Measurements from ENCODE around the gene LALBA. TPM values are rescaled to one million over a fixed set of nuclear protein-coding genes. Genes with fewer than 3 reads are reported as not detected.
"Not testable (repeated sequence)": the region's sequence is repeated elsewhere in the genome, so short reads cannot be mapped to it uniquely, and the experiment has no call there.

LALBA gene
- total RNA-seq, 2 donors from 2014 or later = not detected

DNA sequence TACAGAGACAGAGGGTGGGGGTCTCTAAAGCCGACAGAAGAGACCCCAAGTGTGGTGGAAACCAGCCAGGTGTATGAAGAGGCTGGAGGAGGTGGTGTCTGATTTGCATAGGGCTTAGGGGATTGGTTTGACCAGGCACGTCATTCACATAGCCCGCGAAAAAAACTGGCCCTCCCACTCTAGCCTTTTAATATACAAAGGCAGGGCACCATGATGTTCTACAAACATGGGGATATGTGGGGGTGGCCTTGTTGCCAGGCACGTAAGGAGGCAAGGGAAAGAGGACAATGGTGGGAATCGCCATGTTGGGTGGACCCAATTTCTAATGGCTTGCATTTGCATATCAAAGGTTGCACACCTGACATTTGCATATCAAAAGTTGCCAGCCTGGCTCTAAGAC is 13.2 kb downstream of the LALBA start:
- Mint-ChIP-seq H3K4me3 (no peak overlapping the region), H3K9me3 (no peaks in the 10 kb centered on the region), H3K4me1 (ENCODE audit: low read depth in 2 of 2) (no peaks in the 10 kb centered on the region), H3K36me3 (no peaks in the 10 kb centered on the region), H3K27ac (no peak overlapping the region), H3K27me3 (peaks cover 24 to 35% of the 10 kb centered on the region in 2 donors)
- no peak for DNase-seq (ENCODE audit: low spot score)
- ATAC-seq = no peak

- H3K27me3 Mint-ChIP-seq = peaks cover 31 to 42% of the 10 kb centered on the region in 2 donors
- not testable (repeated sequence) for H3K36me3 Mint-ChIP-seq; DNase-seq (ENCODE audit: low spot score); H3K27ac Mint-ChIP-seq; H3K4me1 Mint-ChIP-seq (ENCODE audit: low read depth in 2 of 2); ATAC-seq; H3K4me3 Mint-ChIP-seq; H3K9me3 Mint-ChIP-seq
Observed at GRCh38 chr12:48553666-48554343, 16.0 kb downstream of the LALBA start.

DNA sequence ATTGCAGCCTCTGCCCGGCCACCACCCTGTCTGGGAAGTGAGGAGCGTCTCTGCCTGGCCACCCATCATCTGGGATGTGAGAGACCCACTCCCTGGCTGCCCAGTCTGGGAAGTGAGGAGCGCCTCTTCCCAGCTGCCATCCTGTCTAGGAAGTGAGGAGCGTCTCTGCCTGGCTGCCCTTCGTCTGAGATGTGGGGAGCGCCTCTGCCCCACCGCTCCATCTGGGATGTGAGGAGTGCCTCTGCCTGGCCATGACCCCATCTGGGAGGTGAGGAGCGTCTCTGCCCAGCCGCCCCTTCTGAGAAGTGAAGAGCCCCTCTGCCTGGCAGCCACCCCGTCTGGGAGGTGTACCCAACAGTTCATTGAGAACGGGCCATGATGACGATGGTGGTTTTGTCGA is 18.2 kb downstream of the LALBA start:
- DNase-seq (ENCODE audit: low spot score); H3K9me3 Mint-ChIP-seq; H3K4me3 Mint-ChIP-seq; H3K36me3 Mint-ChIP-seq; H3K27ac Mint-ChIP-seq; H3K4me1 Mint-ChIP-seq (ENCODE audit: low read depth in 2 of 2); ATAC-seq: not testable (repeated sequence)
- H3K27me3 Mint-ChIP-seq = peaks cover 31 to 38% of the 10 kb centered on the region in 2 donors

DNA sequence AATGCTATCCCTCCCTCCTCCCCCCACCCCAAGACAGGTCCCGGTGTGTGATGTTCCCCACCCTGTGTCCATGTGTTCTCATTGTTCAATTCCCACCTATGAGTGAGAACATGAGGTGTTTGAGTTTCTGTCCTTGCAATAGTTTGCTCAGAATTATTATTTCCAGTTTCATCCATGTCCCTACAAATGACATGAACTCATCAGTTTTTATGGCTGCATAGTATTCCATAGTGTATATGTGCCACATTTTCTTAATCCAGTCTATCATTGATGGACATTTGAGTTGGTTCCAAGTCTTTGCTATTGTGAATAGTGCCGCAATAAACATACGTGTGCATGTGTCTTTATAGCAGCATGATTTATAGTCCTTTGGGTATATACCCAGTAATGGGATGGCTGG is 22.8 kb downstream of the LALBA start:
- H3K4me3 Mint-ChIP-seq; H3K9me3 Mint-ChIP-seq; H3K4me1 Mint-ChIP-seq (ENCODE audit: low read depth in 2 of 2); H3K36me3 Mint-ChIP-seq; DNase-seq (ENCODE audit: low spot score); H3K27ac Mint-ChIP-seq; ATAC-seq: not testable (repeated sequence)
- peaks cover 27 to 46% of the 10 kb centered on the region in 2 donors for H3K27me3 Mint-ChIP-seq

DNA sequence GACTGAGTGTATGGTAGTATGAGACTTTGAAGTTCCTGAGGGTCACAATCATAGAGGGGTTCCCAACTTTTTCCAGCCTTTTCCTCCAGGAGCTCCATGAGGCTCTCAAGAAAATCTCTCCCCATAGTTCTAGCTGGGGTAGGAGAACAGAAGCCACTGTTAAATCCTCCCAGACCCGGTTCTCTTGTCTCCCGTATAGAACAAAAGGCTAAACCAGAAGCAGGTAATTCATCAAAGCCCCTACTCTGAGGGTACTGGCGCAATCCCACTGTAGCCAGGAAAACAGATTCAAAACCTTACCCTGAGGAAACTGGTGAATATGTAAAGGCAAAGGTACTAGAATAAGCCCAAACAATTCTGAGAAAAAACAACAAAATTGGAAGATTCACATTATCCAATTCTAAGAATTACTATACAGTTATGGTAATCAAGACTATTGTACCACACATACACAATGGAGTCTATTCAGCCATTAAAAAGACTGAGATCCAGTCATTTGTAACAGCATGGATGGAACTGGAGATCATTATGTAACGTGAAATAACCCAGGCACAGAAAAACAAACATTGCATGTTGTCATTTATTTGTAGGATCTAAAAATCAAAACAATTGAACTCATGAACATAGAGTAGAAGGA is 23.9 kb downstream of the LALBA start:
- Mint-ChIP-seq H3K27me3 (peaks cover 25 to 44% of the 10 kb centered on the region in 2 donors), H3K9me3 (peaks cover 7% of the 10 kb centered on the region), H3K36me3 (peaks cover 4% of the 10 kb centered on the region), H3K4me3 (no peak overlapping the region), H3K4me1 (ENCODE audit: low read depth in 2 of 2) (peaks cover 0 to 6% of the 10 kb centered on the region in 2 donors), H3K27ac (no peak overlapping the region)
- DNase-seq (ENCODE audit: low spot score) (no peak), ATAC-seq (no peak)

GRCh38 chr12:48542300-48542928 is 27.4 kb downstream of the LALBA start:
- Mint-ChIP-seq H3K4me1 (ENCODE audit: low read depth in 2 of 2) (peaks cover 5 to 20% of the 10 kb centered on the region in 2 donors), H3K36me3 (no peaks in the 10 kb centered on the region), H3K27ac (no peak overlapping the region), H3K9me3 (no peaks in the 10 kb centered on the region), H3K4me3 (no peak overlapping the region), H3K27me3 (peaks cover 11 to 22% of the 10 kb centered on the region in 2 donors)
- no peak for DNase-seq (ENCODE audit: low spot score)
- ATAC-seq = no peak

DNA sequence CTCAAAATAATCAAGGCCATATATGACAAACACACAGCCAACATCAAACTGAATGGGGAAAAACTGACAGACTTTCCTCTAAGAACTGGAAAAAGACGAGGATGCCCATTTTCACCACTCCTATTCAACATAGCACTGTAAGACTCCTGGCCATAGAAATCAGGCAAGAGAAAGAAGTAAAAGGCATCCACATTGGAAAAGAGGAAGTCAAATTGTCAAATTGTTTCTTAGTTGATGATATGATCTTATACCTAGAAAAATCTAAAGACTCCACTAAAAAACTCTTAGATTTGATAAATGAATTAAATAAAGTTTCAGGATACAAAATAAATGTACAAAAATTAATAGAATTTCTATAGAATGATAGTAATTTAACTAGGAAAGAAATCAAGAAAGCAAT is 33.2 kb downstream of the LALBA start:
- Mint-ChIP-seq H3K27me3 (peaks cover 2 to 12% of the 10 kb centered on the region in 2 donors), H3K4me3 (no peak overlapping the region), H3K36me3 (no peaks in the 10 kb centered on the region), H3K4me1 (ENCODE audit: low read depth in 2 of 2) (peaks cover 5 to 14% of the 10 kb centered on the region in 2 donors), H3K27ac (no peak overlapping the region), H3K9me3 (no peaks in the 10 kb centered on the region)
- ATAC-seq (no peak), DNase-seq (ENCODE audit: low spot score) (no peak)

DNA sequence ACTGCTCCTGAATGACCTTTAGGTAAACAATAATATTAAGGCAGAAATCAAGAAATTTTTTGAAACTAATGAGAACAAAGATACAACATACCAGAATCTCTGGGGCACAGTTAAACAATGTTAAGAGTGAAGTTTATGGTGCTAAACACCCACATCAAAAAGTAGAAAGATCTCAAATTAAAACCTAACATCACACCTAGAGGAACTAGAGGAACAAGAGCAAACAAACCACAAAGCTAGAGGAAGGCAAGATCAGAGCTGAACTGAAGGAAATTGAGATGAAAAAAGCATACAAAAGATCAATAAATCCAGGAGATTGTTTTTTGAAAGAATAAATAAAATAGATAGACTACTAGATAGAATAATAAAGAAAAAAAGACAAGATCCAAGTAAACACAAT is 37.2 kb downstream of the LALBA start:
- no peak overlapping the region for H3K4me3 Mint-ChIP-seq
- H3K27ac Mint-ChIP-seq = no peak overlapping the region
- H3K36me3 Mint-ChIP-seq = no peaks in the 10 kb centered on the region
- ATAC-seq (no peak), DNase-seq (ENCODE audit: low spot score) (no peak)
- H3K9me3 Mint-ChIP-seq = no peaks in the 10 kb centered on the region
- H3K27me3 Mint-ChIP-seq = peaks cover 2 to 12% of the 10 kb centered on the region in 2 donors
- no peaks in the 10 kb centered on the region for H3K4me1 Mint-ChIP-seq (ENCODE audit: low read depth in 2 of 2)

GRCh38 chr12:48527891-48528670 is 41.8 kb downstream of the LALBA start:
- no peak for ATAC-seq

GRCh38 chr12:48525332-48525731 is 44.5 kb downstream of the LALBA start, which contains the start of gene OR8S1:
Gene OR8S1 (plus strand): TSS chr12:48525632. CDS start chr12:48525632, 0 bp downstream.
- peaks cover 7 to 19% of the 10 kb centered on the region in 2 donors for H3K27me3 Mint-ChIP-seq
- H3K27ac Mint-ChIP-seq = no peak within 1 kb of the TSS
- no peaks in the 10 kb centered on the region for H3K9me3 Mint-ChIP-seq
- H3K36me3 Mint-ChIP-seq = no peaks in the 10 kb centered on the region
- H3K4me1 Mint-ChIP-seq (ENCODE audit: low read depth in 2 of 2) = no peaks in the 10 kb centered on the region
- DNase-seq (ENCODE audit: low spot score) (no peak), ATAC-seq (no peak)
- no peak within 1 kb of the TSS for H3K4me3 Mint-ChIP-seq

More at GRCh38 chr12:48527891-48528670, 41.8 kb downstream of the LALBA start:
- H3K27ac Mint-ChIP-seq = no peak overlapping the region
- no peaks in the 10 kb centered on the region for H3K4me1 Mint-ChIP-seq (ENCODE audit: low read depth in 2 of 2)
- no peak for DNase-seq (ENCODE audit: low spot score)
- H3K4me3 Mint-ChIP-seq = no peak overlapping the region
- peaks cover 7 to 31% of the 10 kb centered on the region in 2 donors for H3K27me3 Mint-ChIP-seq
- H3K36me3 Mint-ChIP-seq = no peaks in the 10 kb centered on the region
- no peaks in the 10 kb centered on the region for H3K9me3 Mint-ChIP-seq

DNA sequence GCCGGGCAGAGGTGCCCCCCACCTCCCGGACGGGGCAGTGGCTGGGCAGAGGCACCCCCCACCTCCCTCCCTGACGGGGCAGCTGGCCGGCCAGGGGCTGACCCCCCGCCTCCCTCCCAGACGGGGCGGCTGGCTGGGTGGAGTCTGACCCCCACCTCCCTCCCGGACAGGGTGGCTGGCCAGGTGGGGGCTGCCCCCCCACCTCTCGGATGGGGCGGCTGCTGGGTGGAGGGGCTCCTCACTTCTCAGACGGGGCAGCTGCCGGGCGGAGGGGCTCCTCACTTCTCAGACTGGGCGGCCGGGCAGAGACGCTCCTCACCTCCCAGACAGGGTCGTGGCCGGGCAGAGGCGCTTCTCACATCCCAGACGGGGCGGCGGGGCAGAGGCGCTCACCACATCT is 49.5 kb downstream of the LALBA start:
- not testable (repeated sequence) for ATAC-seq; H3K4me3 Mint-ChIP-seq; H3K27me3 Mint-ChIP-seq; H3K4me1 Mint-ChIP-seq (ENCODE audit: low read depth in 2 of 2); H3K9me3 Mint-ChIP-seq; H3K27ac Mint-ChIP-seq; H3K36me3 Mint-ChIP-seq; DNase-seq (ENCODE audit: low spot score)
